GM19395 (cell line): ENCODE results near the gene ALOX15.
"Not testable (repeated sequence)": the region's sequence is repeated elsewhere in the genome, so short reads cannot be mapped to it uniquely, and the experiment has no call there.

Experiments
- ATAC-seq: cut with Tn5 transposase; IDR thresholded peaks from one replicate; pipeline ENCODE4 v1.9.1; 2021; ENCODE audit warnings: mild to moderate bottlenecking, moderate library complexity; ENCODE audit not compliant: unreplicated experiment

ALOX15 gene

DNA sequence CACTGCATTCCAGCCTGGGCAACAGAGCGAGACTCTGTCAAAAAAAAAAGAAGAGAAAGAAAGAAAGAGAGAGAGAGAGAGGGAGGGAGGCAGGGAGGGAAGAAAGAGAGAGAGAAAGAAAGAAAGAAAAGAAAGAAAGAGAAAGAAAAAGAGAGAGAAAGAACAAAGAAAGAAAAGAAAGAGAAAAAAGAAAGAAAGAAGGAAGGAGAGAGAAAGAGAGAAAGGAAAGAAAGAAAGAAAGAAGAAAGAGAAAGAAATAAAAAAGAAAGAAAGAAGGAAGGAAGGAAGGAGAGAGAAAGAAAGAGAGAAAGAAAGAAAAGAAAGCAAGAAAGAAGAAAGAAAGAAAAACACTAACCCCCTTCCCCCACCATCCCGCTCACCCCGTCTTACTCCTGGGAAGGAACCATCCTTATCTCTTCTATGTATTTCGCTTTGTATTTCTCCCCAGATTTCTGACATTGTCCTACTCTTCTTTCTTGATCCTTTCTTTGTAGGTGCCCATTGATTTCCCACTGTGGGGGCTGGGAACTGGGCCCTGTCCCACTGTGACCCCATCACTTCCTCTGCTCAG lies 20.9 kb downstream of the ALOX15 start:
- ATAC-seq = no peak

DNA sequence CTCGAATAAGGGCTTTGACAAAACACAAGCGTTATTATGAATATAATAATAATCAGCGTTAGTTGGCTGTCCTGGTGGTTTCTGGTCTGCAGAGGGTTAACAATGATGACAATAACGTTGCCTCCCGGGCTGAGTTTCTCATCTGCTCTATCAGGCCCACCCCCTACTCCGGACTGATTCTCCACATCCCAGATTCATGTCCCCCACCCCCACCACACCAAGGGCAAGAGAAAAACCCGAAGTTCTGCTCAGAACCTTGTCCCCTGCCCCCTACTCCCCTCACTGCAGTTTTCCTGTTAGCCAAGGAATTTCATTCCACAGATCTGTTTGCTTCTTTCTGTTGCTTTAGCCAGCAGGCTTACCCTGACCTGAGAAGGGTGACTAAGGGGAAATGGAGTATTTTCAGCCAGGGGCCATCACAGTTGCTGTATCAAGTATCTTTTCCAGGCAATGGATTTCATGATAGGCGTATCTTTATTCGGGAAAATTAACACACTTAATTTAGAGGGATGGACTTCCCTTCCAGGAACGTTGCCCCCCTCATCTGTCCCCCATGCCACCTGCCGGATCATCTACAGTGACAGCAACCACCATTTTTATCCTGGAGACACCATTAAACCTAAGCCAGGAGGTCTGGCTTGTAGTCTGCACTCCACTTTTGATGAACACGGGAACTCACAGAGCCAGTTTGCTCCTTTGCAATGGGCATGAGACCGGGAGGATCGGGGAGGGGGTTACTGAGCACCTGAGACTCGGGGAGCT lies 23.7 kb downstream of the ALOX15 start:
- no peak for ATAC-seq

DNA sequence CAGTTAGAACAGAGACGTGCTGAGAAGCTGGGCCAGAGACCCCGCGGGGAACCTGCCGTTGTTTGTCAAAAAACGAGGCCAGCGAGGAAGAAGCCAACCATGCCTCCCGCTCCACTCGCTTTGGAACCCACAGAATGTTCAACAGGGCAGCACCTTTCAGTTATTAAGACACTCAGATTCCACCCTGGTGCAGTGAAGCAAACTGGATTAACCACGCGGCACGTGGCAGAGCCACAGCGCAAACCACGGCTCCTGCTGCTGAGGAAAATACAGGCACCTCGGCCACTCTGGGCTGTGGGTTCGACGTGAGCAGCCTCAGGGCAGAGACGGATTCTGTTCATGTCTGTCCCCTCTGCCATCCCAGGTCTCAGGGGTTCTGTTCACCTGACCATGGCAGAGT lies 24.4 kb downstream of the ALOX15 start:
- ATAC-seq = no peak

GRCh38 chr17:4616476-4616875 lies 25.0 kb downstream of the ALOX15 start:
- ATAC-seq = no peak

DNA sequence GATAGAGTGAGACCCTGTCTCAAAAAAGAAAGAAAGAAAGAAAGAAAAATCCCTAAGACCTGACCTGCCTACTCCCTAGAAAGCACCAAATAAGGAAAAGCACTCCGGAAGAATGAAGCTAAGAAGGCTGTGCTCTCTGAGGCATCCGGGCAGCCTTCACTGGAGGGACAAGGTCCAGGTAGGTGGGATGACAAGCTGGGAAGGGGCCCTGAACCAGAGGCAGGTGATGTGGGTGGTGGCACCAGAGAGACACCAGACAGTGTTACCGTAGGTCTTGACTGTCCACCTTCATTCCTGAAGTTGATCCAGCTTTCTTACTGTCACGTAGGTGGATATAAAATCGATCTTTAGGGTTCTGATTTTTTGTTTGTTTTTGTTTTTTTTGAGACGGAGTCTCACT lies 30.8 kb downstream of the ALOX15 start:
- ATAC-seq = no peak

DNA sequence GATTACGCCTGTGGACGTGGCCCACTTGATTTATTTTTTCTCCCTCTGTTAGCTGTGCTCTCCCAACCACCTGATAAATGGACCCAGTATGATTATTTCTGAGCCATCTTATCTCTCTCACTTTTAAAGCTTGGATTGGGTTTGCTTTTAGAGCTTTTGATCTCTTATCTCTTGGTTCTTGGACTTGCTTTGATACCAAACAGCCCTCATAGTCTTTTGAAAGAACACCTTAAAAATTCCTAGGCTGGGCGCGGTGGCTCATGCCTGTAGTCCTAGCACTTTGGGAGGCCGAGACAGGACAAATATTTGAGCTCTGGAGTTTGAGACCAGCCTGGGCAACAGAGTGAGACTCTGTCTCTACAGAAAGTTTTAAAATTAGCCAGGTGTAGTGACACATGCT lies 31.3 kb downstream of the ALOX15 start:
- ATAC-seq = no peak

GRCh38 chr17:4609761-4610160 lies 31.7 kb downstream of the ALOX15 start:
- no peak for ATAC-seq

DNA sequence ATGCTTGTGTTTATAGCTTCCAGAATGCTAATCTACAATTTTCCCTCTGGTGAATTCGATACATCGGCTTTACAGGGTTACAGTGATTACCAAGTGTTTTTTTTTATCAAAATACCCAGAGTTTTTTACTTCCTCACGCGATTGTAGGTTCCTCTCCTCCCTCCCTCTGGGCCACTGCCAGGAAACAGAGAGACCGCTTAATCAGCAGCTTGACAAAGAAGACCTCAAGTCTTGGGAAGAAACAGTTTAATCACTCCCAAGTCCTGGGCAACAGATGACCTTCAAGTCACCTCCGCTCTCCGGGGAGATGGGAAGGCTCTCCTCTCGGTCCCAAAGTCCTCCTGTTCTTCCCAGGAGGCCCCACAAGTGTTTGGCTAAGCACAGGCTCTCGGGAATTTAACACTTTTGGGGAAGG lies 33.7 kb downstream of the ALOX15 start:
- no peak for ATAC-seq

- ATAC-seq = no peak
Observed at GRCh38 chr17:4607261-4607741, 34.2 kb downstream of the ALOX15 start.

DNA sequence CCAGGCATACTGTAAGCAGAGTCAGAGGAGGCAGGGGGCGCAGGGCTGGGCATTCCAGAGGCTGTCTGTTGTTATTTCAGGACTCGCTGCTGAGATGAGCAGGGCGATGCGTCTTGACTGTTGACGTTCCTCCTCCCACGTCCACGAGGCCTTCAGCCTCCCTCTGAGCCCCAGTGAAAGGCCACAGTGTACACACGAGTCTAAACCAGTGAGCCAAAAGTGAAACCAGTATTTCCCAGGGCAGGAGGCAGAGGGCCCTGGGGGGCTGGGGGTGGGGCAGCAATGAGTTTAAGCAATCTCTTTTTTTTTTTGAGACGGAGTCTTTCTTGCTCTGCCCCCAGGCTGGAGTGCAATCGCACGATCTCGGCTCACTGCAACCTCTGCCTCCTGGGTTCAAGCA lies 35.7 kb downstream of the ALOX15 start:
- no peak for ATAC-seq

- not testable (repeated sequence) for ATAC-seq
Observed at GRCh38 chr17:4604736-4605135, 36.7 kb downstream of the ALOX15 start.

GRCh38 chr17:4604111-4604644 lies 37.3 kb downstream of the ALOX15 start:
- ATAC-seq = no peak

GRCh38 chr17:4602041-4602440 lies 39.4 kb downstream of the ALOX15 start:
- ATAC-seq = no peak

- no peak for ATAC-seq
Observed at GRCh38 chr17:4601326-4601725, 40.2 kb downstream of the ALOX15 start.

- ATAC-seq = no peak
Observed at GRCh38 chr17:4600563-4600962, 40.9 kb downstream of the ALOX15 start.

- no peak for ATAC-seq
Observed at GRCh38 chr17:4599505-4600281, 41.8 kb downstream of the ALOX15 start.

DNA sequence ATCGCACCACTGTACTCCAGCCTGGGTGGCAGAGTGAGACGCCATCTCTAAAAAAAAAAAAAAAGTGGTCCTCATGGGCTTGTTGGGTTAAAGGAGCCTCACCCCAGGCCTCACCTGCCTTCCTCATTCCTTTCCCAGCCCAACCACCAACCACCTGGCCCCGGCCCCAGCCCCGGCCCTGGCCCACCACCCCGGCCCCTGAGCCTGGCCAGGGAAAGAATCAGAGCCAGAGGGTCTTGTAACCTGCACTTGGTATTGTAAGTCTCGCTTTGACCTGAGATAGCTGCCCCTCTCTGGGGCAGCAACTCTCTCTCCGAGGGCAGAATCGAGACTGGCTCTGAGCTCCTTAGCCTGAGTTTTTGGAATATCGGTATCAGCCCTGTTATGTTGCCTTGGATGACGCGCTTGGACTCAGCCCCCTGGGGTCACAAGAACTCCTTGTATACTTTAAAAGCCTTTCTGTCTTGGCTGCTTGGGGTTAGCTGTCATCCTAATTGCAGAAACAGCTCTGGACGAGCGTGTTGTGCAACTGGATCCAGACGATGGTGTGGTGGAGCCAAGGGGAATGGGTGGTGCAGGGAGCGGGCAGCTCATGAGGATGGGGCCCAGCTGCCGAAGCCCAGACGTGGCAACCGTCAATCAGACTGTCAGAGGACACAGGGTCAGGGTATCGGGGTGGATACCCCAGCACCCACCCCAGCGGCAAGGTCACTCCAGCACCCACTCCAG lies 42.5 kb downstream of the ALOX15 start:
- ATAC-seq = no peak

DNA sequence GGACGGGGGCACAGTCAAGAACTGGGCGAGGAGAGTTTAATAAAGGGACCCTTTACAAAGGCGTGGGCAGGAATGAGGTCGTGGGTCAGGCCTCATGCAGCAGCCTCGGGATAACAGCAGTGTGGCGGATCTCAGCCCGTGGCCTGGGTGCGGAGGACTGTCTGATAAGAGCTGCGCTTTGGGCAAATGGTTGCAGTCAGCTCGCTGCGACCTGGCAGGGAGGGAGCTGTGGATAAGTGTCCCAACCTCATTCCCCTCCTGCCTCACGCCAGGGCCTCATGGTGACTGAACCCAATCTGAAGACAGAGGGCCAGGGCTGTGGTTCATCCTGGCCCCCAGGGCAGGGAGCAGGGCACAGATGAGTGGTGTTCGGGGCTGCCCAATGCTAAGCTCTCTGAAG lies 43.5 kb downstream of the ALOX15 start:
- ATAC-seq = no peak

DNA sequence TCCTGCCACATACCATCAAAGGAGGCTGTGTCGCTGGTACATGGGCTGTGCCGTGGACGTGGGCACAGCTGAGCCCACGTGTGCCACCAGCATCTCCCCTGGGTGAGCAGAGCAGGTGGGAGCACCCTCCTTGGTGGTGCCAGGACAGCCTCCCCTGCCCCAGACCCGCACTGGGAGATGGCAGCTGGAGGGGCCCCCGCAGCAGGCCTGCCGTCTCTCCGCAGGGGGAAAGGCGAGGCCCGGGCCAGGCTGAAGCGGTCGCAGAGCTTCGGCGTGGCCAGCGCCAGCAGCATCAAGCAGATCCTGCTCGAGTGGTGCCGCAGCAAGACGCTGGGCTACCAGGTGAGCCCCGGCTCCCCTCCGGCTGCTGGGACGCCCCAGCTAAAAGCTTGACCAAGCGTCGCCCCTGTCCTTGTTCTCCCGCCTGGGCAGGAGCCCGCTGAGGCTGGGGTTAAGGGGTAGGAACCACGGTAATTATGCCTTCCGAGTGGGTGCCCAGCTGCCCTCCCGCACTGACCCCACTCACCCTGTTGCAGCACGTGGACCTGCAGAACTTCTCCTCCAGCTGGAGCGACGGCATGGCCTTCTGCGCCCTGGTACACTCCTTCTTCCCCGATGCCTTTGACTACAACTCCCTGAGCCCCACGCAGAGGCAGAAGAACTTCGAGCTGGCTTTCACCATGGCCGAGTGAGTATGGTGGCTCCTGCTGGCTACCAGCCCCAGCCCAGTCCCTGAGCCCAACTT lies 44.7 kb downstream of the ALOX15 start:
- ATAC-seq = no peak

- not testable (repeated sequence) for ATAC-seq
Observed at GRCh38 chr17:4595685-4596342, 45.7 kb downstream of the ALOX15 start.
